ENCODE results near the gene FOXK2.
"Not testable (repeated sequence)": the region's sequence is repeated elsewhere in the genome, so short reads cannot be mapped to it uniquely, and the experiment has no call there.

FOXK2 gene

GRCh38 chr17:82566129-82566960 is 46.8 kb downstream of the FOXK2 start:
- no peak for DNase-seq

- no peak for DNase-seq
These were observed 47.8 kb downstream of the FOXK2 start for GRCh38 chr17:82567286-82567685.

GRCh38 chr17:82568997-82569393 is 49.5 kb downstream of the FOXK2 start:
- DNase-seq = no peak

- DNase-seq = no peak
These were observed 50.1 kb downstream of the FOXK2 start for GRCh38 chr17:82569621-82570020.

- no peak for DNase-seq
These were observed 50.7 kb downstream of the FOXK2 start for GRCh38 chr17:82570277-82570676.

GRCh38 chr17:82571855-82572254 is 52.3 kb downstream of the FOXK2 start:
- no peak for DNase-seq

- DNase-seq = no peak
These were observed 54.5 kb downstream of the FOXK2 start for GRCh38 chr17:82574041-82574440.

GRCh38 chr17:82575581-82576221 is 56.2 kb downstream of the FOXK2 start:
- DNase-seq = not testable (repeated sequence)

GRCh38 chr17:82577300-82577699 is 57.8 kb downstream of the FOXK2 start:
- no peak for DNase-seq

- not testable (repeated sequence) for DNase-seq
These were observed 60.4 kb downstream of the FOXK2 start for GRCh38 chr17:82579969-82580368.

GRCh38 chr17:82582213-82582612 is 62.7 kb downstream of the FOXK2 start:
- no peak for DNase-seq

- DNase-seq = no peak
These were observed 63.2 kb downstream of the FOXK2 start for GRCh38 chr17:82582709-82583108.

GRCh38 chr17:82583720-82584234 is 64.2 kb downstream of the FOXK2 start:
- DNase-seq = no peak

GRCh38 chr17:82585935-82586575 is 66.5 kb downstream of the FOXK2 start:
- DNase-seq = not testable (repeated sequence)

GRCh38 chr17:82586576-82587233 is 67.2 kb downstream of the FOXK2 start:
- no peak for DNase-seq

- DNase-seq = peak; percentile 33 to 41
These were observed 67.9 kb downstream of the FOXK2 start for GRCh38 chr17:82587234-82588086.

GRCh38 chr17:82588266-82589175 is 69.0 kb downstream of the FOXK2 start:
- no peak for DNase-seq

- DNase-seq = no peak
These were observed 70.3 kb downstream of the FOXK2 start for GRCh38 chr17:82589851-82590180.

- no peak for DNase-seq
These were observed 70.7 kb downstream of the FOXK2 start for GRCh38 chr17:82590216-82590615.

- DNase-seq = no peak
These were observed 71.5 kb downstream of the FOXK2 start for GRCh38 chr17:82590881-82591539.
